ENCODE measurements around the gene MRPS15. TPM values are rescaled to one million over a fixed set of nuclear protein-coding genes. Genes with fewer than 3 reads are reported as not detected.

Gene MRPS15
- total RNA-seq, 1 experiment from 2014 or later: 98.7 TPM

- no peak for TF ChIP-seq CTCF (IDR thresholded peaks at IDR 0.05 in 2 of 3, conservative IDR thresholded peaks at IDR 0.05 in 1 of 3; ENCODE audit: borderline replicate concordance in 1 of 3, insufficient read depth in 1 of 3, low read depth in 2 of 3, low read length in 2 of 3)
- no peak for TF ChIP-seq YY1 (IDR thresholded peaks at IDR 0.05; ENCODE audit: extremely low read depth, insufficient replicate concordance, low read depth, low read length)
Measured at GRCh38 chr1:36503733-36504132, 39.5 kb upstream of the MRPS15 start (continued).

GRCh38 chr1:36503159-36503558 lies 39.0 kb upstream of the MRPS15 start:
- no peak for DNase-seq (ENCODE audit: low read depth, low spot score)
- no peak for ATAC-seq
- no peaks in the 10 kb centered on the region for H3K36me3 ChIP-seq (ENCODE audit: control insufficient read depth in 1 of 2, insufficient read depth in 2 of 2, low read length in 2 of 2)
- TF ChIP-seq CTCF (IDR thresholded peaks at IDR 0.05 in 2 of 3, conservative IDR thresholded peaks at IDR 0.05 in 1 of 3; ENCODE audit: borderline replicate concordance in 1 of 3, insufficient read depth in 1 of 3, low read depth in 2 of 3, low read length in 2 of 3) (no peak), POLR2A (IDR thresholded peaks at IDR 0.05; ENCODE audit: borderline replicate concordance, extremely low read depth, insufficient read depth, insufficient read length) (no peak), EZH2 (IDR thresholded peaks at IDR 0.05) (no peak), SIN3A (IDR thresholded peaks at IDR 0.05; ENCODE audit: low read depth) (no peak), RAD21 (IDR thresholded peaks at IDR 0.05; ENCODE audit: low read depth) (no peak), ZFX (IDR thresholded peaks at IDR 0.05) (no peak), POLR2AphosphoS5 (IDR thresholded peaks at IDR 0.05; ENCODE audit: low read depth, low read length) (no peak), ZNF274 (IDR thresholded peaks at IDR 0.05; ENCODE audit: low read depth, low read length) (no peak), EZH2phosphoT487 (IDR thresholded peaks at IDR 0.05; ENCODE audit: borderline replicate concordance) (no peak), SP1 (IDR thresholded peaks at IDR 0.05; ENCODE audit: low read depth) (no peak), ATF3 (IDR thresholded peaks at IDR 0.05) (no peak), ZBTB33 (IDR thresholded peaks at IDR 0.05; ENCODE audit: extremely low read depth, insufficient replicate concordance, low read length) (no peak)
- TF ChIP-seq, protein P1, sequence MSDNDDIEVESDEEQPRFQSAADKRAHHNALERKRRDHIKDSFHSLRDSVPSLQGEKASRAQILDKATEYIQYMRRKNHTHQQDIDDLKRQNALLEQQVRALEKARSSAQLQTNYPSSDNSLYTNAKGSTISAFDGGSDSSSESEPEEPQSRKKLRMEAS (IDR thresholded peaks at IDR 0.05): no peak
- no peaks in the 10 kb centered on the region for H3K4me1 ChIP-seq (ENCODE audit: control insufficient read depth in 1 of 2, insufficient read depth in 2 of 2, low read length in 2 of 2)
- H3K4me2 ChIP-seq (ENCODE audit: low read length): no peak overlapping the region
- H3K27me3 ChIP-seq (ENCODE audit: insufficient read depth, low read length): peaks cover 17% of the 10 kb centered on the region
- H3K79me2 ChIP-seq (ENCODE audit: insufficient read depth, low read length): no peaks in the 10 kb centered on the region
- H2AFZ ChIP-seq (ENCODE audit: low read depth, low read length, poor library complexity, severe bottlenecking): no peak overlapping the region
- no peak overlapping the region for H3K9ac ChIP-seq (ENCODE audit: low read length)
- no peaks in the 10 kb centered on the region for H3K9me2 ChIP-seq (ENCODE audit: insufficient read depth)
- no peaks in the 10 kb centered on the region for H3K9me3 ChIP-seq (ENCODE audit: control insufficient read depth in 1 of 2, insufficient read depth in 1 of 2, low read depth in 1 of 2, low read length in 2 of 2)
- RAD21 ChIA-PET (ENCODE audit: low non-redundant PET in 1 of 2, low total read pairs in 2 of 2, uncharacterized antibody in 2 of 2, unreplicated experiment in 2 of 2): no interaction called here
- CTCF ChIA-PET: interaction anchor here (1.0 to 2.2 kb wide), 2 partner anchors 13 to 163 kb away, joined by 4 to 8 read pairs; no protein-coding TSS in a partner anchor
- H3K27ac ChIP-seq (ENCODE audit: low read depth, low read length): no peak overlapping the region
- intact Hi-C loops (cut with micrococcal nuclease): no loop called here
- no peaks in the 10 kb centered on the region for H4K20me1 ChIP-seq (ENCODE audit: insufficient read depth)
- BruUV-seq (replicated peaks): no TSS peak
- POLR2A ChIA-PET: no interaction called here
- no peak overlapping the region for H3K4me3 ChIP-seq (replicated peaks in 1 of 2; ENCODE audit: low read depth in 1 of 2, low read length in 2 of 2)

Measured in HCT116 (cell line).